Activated CD4-positive, CD25-positive, alpha-beta regulatory T cell treated with anti-CD3 and anti-CD28 coated beads, Interleukin-2, amount 50 U/mL, for 24 hours (primary cell): ENCODE measurements around the gene LIPC.

Experiments used
- ATAC-seq, 2 donors: fragments of 150-1000 bp; cut with Tn5 transposase; one replicate each; pipeline ENCODE4 v1.10.0; 2021; ENCODE audit warnings: mild to moderate bottlenecking in 1 of 2, moderate library complexity in 1 of 2

The LIPC gene

DNA sequence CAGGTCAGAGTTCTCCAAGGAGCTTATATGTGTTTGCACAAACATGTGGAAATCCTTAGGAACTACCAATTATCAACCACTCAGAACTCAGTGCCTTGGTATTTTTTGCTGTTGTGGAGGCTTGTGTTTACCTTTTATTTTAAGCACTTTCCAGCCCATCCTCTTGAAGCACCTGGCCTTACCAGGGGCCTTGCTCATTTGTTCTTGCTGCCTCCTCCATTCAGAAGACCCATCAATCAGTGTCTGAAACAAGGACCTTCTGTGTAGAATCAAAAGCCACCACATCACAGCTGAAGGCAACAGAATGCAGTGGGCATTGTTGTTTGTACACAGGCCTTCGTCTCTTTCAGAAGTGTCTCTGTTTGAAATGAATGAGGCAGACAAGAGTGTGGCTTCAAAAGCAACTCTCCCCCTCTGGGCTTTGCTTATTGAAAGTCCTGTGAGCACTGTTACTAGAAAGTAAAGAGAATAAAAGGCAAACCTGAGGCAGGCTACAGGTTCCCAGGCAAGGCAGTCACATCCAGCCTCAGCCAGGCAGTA is 24.5 kb upstream of the LIPC start:
- ATAC-seq: no peak

DNA sequence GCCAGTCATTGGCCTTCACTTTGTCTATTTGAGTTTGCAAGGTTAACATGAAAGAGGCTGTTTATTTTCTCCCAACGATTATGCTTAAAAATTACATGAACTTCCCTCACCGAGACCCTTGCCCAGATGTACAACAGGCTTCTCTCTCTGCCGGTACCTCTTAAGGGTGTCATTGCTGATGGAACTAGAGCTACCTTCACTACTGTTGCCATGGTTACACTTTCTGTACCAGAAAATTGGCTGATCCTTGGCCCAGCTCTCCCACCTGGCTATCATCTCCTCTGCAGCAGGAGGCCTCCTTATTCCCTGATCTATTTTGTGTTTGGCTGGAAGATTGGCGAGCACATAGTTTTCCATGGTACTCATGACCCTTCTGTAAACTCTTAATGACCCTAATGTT is 24.0 kb upstream of the LIPC start:
- ATAC-seq: no peak

GRCh38 chr15:58409861-58410260 is 21.9 kb upstream of the LIPC start:
- no peak for ATAC-seq

DNA sequence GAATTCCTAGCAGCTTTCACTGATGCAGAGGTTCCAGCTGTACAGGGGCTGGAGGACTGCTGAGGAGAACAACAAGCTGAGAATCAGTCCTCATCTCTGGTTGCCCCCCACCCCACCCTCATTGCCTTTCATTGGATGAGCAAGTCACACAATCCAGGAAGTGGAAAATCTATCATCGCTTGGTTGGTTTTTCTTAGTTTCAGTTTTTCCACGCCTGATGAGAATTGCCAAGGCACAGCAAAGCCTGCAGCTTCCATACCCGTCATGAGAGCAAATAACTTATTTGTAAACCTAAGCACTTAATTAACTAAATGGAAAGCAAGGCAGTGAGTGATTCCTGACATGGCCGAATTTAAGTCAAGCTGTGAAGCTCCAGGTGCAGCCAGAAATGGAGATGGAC is 21.4 kb upstream of the LIPC start:
- ATAC-seq: peak in 1 of 2 donors; percentile 27

DNA sequence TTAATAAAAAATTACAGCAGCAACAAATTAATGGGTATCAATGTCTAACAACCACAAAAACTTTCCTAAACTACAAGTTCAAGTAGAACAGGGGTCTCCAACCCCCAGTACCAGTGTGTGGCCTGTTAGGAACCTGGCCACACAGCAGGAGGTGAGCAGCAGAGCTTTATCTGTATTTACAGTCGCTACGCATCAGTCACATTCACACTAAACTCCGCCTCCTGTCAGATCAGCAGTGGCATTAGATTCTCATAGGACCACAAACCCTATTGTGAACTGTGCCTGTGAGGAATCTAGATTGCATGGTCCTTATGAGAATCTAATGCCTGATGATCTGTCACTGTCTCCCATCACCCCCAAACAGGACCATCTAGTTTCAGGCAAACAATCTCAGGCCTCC is 18.5 kb upstream of the LIPC start:
- no peak for ATAC-seq

GRCh38 chr15:58415636-58416035 is 16.2 kb upstream of the LIPC start:
- no peak for ATAC-seq

DNA sequence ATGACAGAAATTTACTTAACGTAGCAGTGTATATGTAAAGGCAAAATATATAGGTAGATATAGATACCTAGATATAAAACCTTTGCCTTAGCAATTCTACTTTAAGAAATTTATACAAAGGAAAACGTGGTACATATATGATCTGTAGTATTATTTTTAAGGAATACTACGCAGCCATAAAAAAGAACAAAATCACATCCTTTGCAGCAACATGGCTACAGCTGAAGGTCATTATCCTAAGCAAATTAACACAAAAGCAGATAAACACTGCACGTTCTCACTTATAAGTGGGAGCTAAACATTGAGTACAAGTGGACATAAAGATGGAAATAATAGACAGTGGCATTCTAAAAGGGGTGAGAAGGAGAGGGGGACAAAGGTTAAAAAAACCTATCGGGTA is 14.8 kb upstream of the LIPC start:
- no peak for ATAC-seq

DNA sequence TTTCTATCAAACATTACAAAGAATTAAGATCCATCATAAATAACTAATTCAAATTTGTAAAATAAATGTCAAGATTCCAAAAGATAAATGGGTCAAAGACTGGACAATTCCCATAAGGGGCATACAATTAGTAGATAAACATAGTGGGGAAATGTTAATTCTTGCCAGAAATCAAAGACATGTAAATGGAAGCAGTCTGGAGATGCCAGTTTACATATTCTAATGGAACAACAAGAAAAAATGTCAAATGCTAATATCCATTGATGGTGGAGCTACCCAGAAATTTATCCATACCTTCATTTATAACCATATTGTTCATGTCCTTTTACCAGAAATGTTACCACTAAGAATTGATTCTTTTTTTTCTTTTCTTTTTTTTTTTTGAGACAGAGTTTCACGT is 13.7 kb upstream of the LIPC start:
- no peak for ATAC-seq

- ATAC-seq: no peak
Measured at GRCh38 chr15:58419803-58420524, 11.8 kb upstream of the LIPC start.

GRCh38 chr15:58420579-58421043 is 11.2 kb upstream of the LIPC start:
- peak; percentile 77 to 78 for ATAC-seq

GRCh38 chr15:58423205-58423604 is 8.6 kb upstream of the LIPC start:
- no peak for ATAC-seq

DNA sequence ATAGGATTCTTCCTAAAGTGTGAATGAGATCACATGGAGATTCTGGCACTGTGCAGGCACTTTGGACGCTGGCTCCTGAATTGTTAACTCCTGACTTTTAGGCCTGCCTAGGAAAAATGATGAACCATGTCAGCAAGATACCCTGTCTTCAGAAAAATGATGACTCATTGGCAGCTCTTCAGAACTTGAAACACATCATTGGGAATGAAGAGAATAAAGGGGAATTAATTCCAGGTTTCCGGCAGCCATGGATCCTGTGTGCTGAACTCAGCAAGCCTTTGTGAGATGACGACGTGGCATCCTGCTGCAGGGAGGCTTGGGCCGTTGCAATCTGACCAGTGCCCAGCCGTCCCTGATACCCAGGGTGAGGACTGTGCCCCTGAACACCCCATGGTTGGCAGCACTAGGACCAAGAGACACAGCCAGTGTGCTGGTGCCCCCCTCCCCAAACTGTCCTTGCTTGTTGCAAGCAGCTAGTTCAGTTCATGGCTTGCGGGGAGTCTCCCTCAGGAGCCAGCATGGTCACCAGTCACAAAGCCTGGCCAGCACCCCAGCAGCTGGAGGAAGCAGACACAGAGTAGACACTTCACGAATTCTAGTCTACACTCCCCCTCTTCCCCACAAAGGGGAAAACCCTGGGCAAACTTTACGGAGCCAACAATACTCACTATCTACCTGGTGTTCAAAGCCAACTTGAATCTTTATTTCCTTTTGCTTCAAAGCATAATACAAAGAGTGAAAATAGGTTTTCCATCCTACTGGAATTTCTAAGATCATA is 7.8 kb upstream of the LIPC start:
- no peak for ATAC-seq

GRCh38 chr15:58424722-58425121 is 7.1 kb upstream of the LIPC start:
- ATAC-seq: no peak

DNA sequence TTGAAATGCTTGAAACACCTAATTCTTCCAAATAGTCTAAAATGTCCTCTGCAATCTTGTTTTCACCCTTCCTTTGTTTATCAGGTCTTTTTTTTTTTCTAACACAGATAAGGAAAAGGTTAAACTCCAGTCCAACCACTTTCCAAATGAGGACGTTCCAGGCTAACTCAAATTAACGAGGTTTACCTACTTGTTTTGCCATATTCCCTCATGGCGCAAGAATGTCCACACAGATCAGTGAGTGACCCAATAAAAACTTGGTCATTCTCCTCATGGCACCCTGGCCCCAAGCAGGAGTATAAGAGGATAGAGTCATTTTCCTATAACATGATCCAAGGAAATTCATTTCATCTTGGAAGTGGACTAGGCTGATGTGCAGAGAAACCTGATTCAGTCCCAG is 6.6 kb upstream of the LIPC start:
- no peak for ATAC-seq

DNA sequence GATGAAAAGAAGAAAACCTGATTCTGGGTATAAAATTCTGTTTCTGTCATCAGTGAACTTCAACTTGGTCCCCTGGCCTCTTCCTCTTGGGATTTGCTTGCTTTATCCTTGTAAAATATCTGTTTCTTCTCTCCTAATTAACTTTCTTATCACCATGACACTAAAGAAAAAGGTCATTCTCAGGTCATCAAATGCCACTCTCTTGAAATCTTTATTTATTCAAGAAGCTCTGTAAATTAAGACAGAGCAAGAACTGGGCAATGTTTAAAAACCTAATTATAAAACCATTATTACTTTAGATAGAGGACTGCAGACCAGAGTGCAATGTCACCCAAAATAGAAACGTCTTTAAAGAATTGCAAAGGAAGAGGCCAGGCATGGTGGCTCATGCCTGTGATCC is 6.0 kb upstream of the LIPC start:
- no peak for ATAC-seq

- ATAC-seq: no peak
Measured at GRCh38 chr15:58426501-58426900, 5.3 kb upstream of the LIPC start.

GRCh38 chr15:58427987-58428386 is 3.8 kb upstream of the LIPC start:
- ATAC-seq: no peak

- ATAC-seq: no peak
Measured at GRCh38 chr15:58430224-58430787, 1.5 kb upstream of the LIPC start.

DNA sequence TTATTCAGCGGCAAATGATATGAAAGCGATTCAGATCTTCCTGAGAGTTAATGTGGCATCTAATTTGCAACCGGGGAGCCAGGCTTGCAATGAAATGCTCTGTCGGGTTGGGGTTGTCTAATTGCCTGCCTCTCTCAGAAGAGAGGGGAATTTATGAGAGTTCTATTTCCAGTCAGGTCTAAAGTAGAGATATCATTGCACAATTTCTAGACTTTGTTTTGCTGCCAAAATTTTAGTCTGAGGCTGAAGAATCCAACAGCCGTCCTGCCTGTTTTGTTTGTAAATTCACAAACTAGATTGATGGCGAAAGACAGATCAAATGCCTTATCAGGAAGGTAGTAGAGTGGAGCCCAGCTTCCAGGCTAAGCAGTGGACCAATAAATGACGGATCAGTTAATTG is 610 bp downstream of the LIPC start:
- no peak for ATAC-seq

GRCh38 chr15:58433597-58434333 is 2.0 kb downstream of the LIPC start:
- no peak for ATAC-seq

DNA sequence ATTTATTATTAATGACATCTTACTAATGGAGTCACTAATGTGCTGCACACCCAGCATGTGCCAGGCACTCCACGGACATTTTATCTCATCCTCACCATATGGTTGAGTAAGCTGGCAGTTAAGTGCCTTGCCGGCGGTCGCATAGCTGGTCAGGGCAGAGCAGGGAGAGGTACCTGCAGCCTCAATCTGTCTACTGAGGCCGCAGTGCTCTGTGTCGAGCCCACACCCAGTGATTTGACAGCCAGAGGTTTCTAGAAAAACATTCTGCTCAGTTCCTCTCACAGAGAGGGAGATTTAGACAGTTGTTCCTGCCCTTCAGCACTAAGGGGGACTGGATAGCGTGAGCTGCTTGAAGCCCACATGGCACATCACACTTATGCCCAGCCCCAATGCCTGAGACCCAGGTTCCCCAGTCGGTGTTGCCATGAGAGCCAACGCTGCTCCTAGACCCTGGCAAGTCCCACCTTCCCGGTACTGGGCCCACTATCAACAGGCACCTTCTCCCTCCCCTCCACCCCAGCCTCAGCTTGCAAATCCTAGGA is 2.6 kb downstream of the LIPC start:
- no peak for ATAC-seq

GRCh38 chr15:58436552-58436951 is 4.8 kb downstream of the LIPC start:
- ATAC-seq: no peak
